Endothelial cell of umbilical vein (primary cell): ENCODE results near the gene SERPINC1. TPM values are rescaled to one million over a fixed set of nuclear protein-coding genes. Genes with fewer than 3 reads are reported as not detected.

Experiments used
- BruUV-seq: library from RNA; stranded (reverse); fragments of 400-500 nt; replicated peaks from 2 replicates; lab custom pipeline; 2021; lab: Mats Ljungman, UMichigan
- CTCF ChIA-PET: fragments of 300-600, 350-600 bp; sonication (Branson Sonifier 250); formaldehyde crosslinking; loops from one replicate; lab custom pipeline; 2021; ENCODE audit warnings: antibody characterized with exemption, inconsistent platforms; lab: Charles Lee
- POLR2A ChIA-PET: fragments of 300-600, 350-600 bp; sonication (Branson Sonifier 250); formaldehyde crosslinking; loops from one replicate; lab custom pipeline; 2021; ENCODE audit warnings: antibody characterized with exemption, inconsistent platforms; lab: Charles Lee
- DNase-seq: peaks from one replicate; pipeline ENCODE4 v3.0.0-alpha.2; 2011; ENCODE audit warnings: low read depth, low spot score
- FAIRE-seq: peaks from 2 replicates; lab custom pipeline; 2011; peaks lifted over from hg19 to GRCh38; lab: Jason Lieb, UNC
- H2AFZ ChIP-seq: 2 replicates; pipeline ENCODE4 v1.6.0; 2012; ENCODE audit warnings: low read depth, low read length, control low read depth, inconsistent platforms
- H3K27ac ChIP-seq: 2 replicates; pipeline ENCODE4 v1.5.1; 2011; ENCODE audit warnings: low read depth, mild to moderate bottlenecking, control low read depth, low read length, moderate library complexity; ENCODE audit not compliant: insufficient read depth
- H3K27me3 ChIP-seq, 2 experiments: 2 replicates each; pipeline versions ENCODE4 v1.6.0 to v1.6.1; 2011; ENCODE audit warnings: low read length in 2 of 2, mixed read lengths in 1 of 2; ENCODE audit not compliant: control insufficient read depth in 2 of 2, insufficient read depth in 2 of 2
- H3K36me3 ChIP-seq, 2 experiments: 2 replicates in 1 of 2; 3 replicates in 1 of 2; pipeline ENCODE4 v1.5.1; 2011; ENCODE audit warnings: low read length in 2 of 2, mild to moderate bottlenecking in 1 of 2, moderate library complexity in 1 of 2; ENCODE audit not compliant: control insufficient read depth in 2 of 2, insufficient read depth in 2 of 2; ENCODE audit errors: extremely low read depth in 1 of 2
- H3K4me1 ChIP-seq: 3 replicates; pipeline ENCODE4 v1.5.1; 2011; ENCODE audit warnings: mild to moderate bottlenecking, low read length; ENCODE audit not compliant: control insufficient read depth, insufficient read depth; ENCODE audit errors: extremely low read depth
- H3K4me2 ChIP-seq: 2 replicates; pipeline ENCODE4 v1.6.1; 2011; ENCODE audit warnings: low read length, control low read depth, mixed read lengths; ENCODE audit not compliant: insufficient read depth
- H3K4me3 ChIP-seq, 3 experiments: fragments of 200-600 bp in 1 of 3; sonication (generic), shearing (Covaris generic) in 1 of 3; replicated peaks in 1 of 3; 2 replicates each; pipeline ENCODE4 v1.5.1; 2011 to 2016; ENCODE audit warnings: control low read depth in 3 of 3, low read length in 3 of 3, mild to moderate bottlenecking in 2 of 3, inconsistent platforms in 1 of 3, low read depth in 1 of 3, moderate library complexity in 1 of 3; ENCODE audit not compliant: insufficient read depth in 1 of 3
- H3K79me2 ChIP-seq: 2 replicates; pipeline ENCODE4 v1.6.0; 2012; ENCODE audit warnings: low read length, inconsistent platforms; ENCODE audit not compliant: control insufficient read depth, insufficient read depth
- H3K9ac ChIP-seq: replicated peaks from 2 replicates; pipeline ENCODE3; 2011; ENCODE audit warnings: low read length, control low read depth; ENCODE audit not compliant: insufficient read depth; ENCODE audit errors: extremely low read depth
- H3K9me1 ChIP-seq: replicated peaks from 3 replicates; pipeline ENCODE4 v1.6.0; 2011; ENCODE audit warnings: mild to moderate bottlenecking, low read length; ENCODE audit not compliant: control insufficient read depth, insufficient read depth; ENCODE audit errors: extremely low read depth
- H3K9me3 ChIP-seq: replicated peaks from 2 replicates; pipeline ENCODE4 v1.5.1; 2012; ENCODE audit warnings: low read length, inconsistent platforms; ENCODE audit not compliant: control insufficient read depth, insufficient read depth
- H4K20me1 ChIP-seq: replicated peaks from 2 replicates; pipeline ENCODE3; 2011; ENCODE audit warnings: mild to moderate bottlenecking, low read length; ENCODE audit not compliant: control insufficient read depth, insufficient read depth; ENCODE audit errors: extremely low read depth
- EZH2 ChIP-seq: IDR thresholded peaks from 2 replicates; pipeline ENCODE4 v1.6.1; 2012; ENCODE audit warnings: borderline replicate concordance, low read depth, mild to moderate bottlenecking, moderate library complexity, low read length, inconsistent platforms; ENCODE audit not compliant: severe bottlenecking
- FOS ChIP-seq: IDR thresholded peaks from 2 replicates; pipeline ENCODE4 v1.6.1; 2011; ENCODE audit warnings: mild to moderate bottlenecking, low read length, moderate library complexity, borderline replicate concordance; ENCODE audit not compliant: insufficient read depth
- GATA2 ChIP-seq: IDR thresholded peaks from 2 replicates; pipeline ENCODE4 v1.7.0; 2011; ENCODE audit warnings: low read depth, mild to moderate bottlenecking, moderate library complexity, mixed read lengths, low read length; ENCODE audit not compliant: insufficient read length, insufficient read depth
- JUN ChIP-seq: IDR thresholded peaks from 2 replicates; pipeline ENCODE4 v1.6.1; 2011; ENCODE audit warnings: borderline replicate concordance, low read depth; ENCODE audit not compliant: insufficient read length, insufficient read depth
- MYC ChIP-seq: IDR thresholded peaks from one replicate; pipeline ENCODE4 v1.6.1; 2011; ENCODE audit warnings: mild to moderate bottlenecking, low read depth, low read length
- POLR2AphosphoS5 ChIP-seq: IDR thresholded peaks from 2 replicates; pipeline ENCODE4 v1.6.1; 2012; ENCODE audit warnings: low read depth, mild to moderate bottlenecking, control low read depth, low read length, moderate library complexity; ENCODE audit not compliant: insufficient read depth
- dilution Hi-C: fragments of 300-500 bp; cut with MboI; formaldehyde crosslinking; loops from one replicate; pipeline ENCODE4 v1.15.0; 2019; ENCODE audit warnings: low sequenced_read_pairs; ENCODE audit not compliant: extremely low pct_ligation_motif_present
- intact Hi-C: fragments of 100-400 bp; cut with micrococcal nuclease; formaldehyde crosslinking; loops from one replicate; pipeline ENCODE4 v1.10.0; 2022
- polyA plus RNA-seq, 4 experiments: library from polyadenylated mRNA; depleted of rRNA in 3 of 4; stranded (reverse) in 3 of 4; unstranded in 1 of 4; fragments of >200 nt; gene quantifications; 2 replicates each; pipeline versions ENCODE4 v1.2.1 to v1.2.3, GENCODE V29; 2011 to 2012; ENCODE audit warnings: missing spikeins in 1 of 4
- total RNA-seq: library from RNA; stranded (reverse); gene quantifications from 2 replicates; pipeline ENCODE4 v1.2.3, GENCODE V29; 2021
- TF ChIP-seq, protein P1 (sequence below): IDR thresholded peaks from 2 replicates; pipeline ENCODE4 v1.6.1; 2011; ENCODE audit not compliant: insufficient read depth, insufficient read length

Gene SERPINC1
- total and polyA plus RNA-seq, 2 donors (not counting 3 experiments of a cell fraction or from before 2014, with no cell fraction given) = 0.06 to 0.35 TPM

GRCh38 chr1:173900427-173900826 is 16.7 kb downstream of the SERPINC1 start:
- TF ChIP-seq, protein P1, sequence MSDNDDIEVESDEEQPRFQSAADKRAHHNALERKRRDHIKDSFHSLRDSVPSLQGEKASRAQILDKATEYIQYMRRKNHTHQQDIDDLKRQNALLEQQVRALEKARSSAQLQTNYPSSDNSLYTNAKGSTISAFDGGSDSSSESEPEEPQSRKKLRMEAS = no peak
- TF ChIP-seq FOS = no peak
- TF ChIP-seq GATA2 = no peak
- TF ChIP-seq JUN = no peak
- no peak for TF ChIP-seq EZH2
- no TSS peak for BruUV-seq
- Histone ChIP-seq H3K79me2 (no peaks in the 10 kb centered on the region), H3K36me3 (no peaks in the 10 kb centered on the region), H3K4me1 (no peaks in the 10 kb centered on the region), H3K9me3 (no peaks in the 10 kb centered on the region), H2AFZ (no peak overlapping the region), H3K27ac (no peak overlapping the region), H3K9ac (no peak overlapping the region), H4K20me1 (no peaks in the 10 kb centered on the region), H3K4me2 (no peak overlapping the region), H3K4me3 (no peak overlapping the region), H3K9me1 (no peaks in the 10 kb centered on the region), H3K27me3 (no peaks in the 10 kb centered on the region)
- FAIRE-seq (no peak), DNase-seq (no peak)
- CTCF ChIA-PET = no interaction called here
- dilution Hi-C loops = no loop called here
- POLR2A ChIA-PET = no interaction called here
- intact Hi-C loops = no loop called here

DNA sequence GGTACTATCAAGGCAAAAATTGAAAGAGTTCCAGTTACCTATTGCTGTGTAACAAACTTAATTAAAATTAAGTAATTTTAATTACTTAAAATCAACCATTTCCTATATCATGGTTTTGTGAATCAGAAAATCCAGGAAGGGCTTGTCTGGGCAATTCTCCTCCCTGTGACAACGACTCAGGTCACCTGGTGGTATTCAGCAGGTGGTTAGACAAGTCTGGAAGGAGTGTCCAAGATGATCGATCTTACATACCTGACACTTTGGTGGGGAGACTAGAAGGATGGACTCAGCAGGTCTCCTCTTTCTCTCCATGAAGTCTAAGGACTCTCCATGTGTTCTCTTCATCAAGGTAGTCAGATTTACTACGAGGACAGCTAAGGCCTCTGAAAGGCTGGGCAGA is 22.9 kb downstream of the SERPINC1 start:
- dilution Hi-C loops (no loop called here), intact Hi-C loops (no loop called here)
- H4K20me1 ChIP-seq = no peaks in the 10 kb centered on the region
- no TSS peak for BruUV-seq
- ChIA-PET CTCF (no interaction called here), POLR2A (no interaction called here)
- no peaks in the 10 kb centered on the region for H3K79me2 ChIP-seq
- H3K36me3 ChIP-seq = no peaks in the 10 kb centered on the region
- FAIRE-seq = no peak
- no peaks in the 10 kb centered on the region for H3K27me3 ChIP-seq
- no peaks in the 10 kb centered on the region for H3K9me3 ChIP-seq
- H3K4me2 ChIP-seq = no peak overlapping the region
- no peak overlapping the region for H3K9ac ChIP-seq
- TF ChIP-seq, protein P1 = no peak
- TF ChIP-seq JUN (no peak), MYC (no peak), POLR2AphosphoS5 (no peak), GATA2 (no peak)
- no peak overlapping the region for H2AFZ ChIP-seq
- no peak overlapping the region for H3K27ac ChIP-seq
- no peak overlapping the region for H3K4me3 ChIP-seq
- no peaks in the 10 kb centered on the region for H3K4me1 ChIP-seq
- no peak for DNase-seq
- H3K9me1 ChIP-seq = no peaks in the 10 kb centered on the region
